ENCODE data around the gene LIN37. TPM values are rescaled to one million over a fixed set of nuclear protein-coding genes. Genes with fewer than 3 reads are reported as not detected.

The LIN37 gene
- total RNA-seq, 1 experiment from 2014 or later: 11.3 TPM

GRCh38 chr19:35739275-35740107 is 8.9 kb upstream of the LIN37 start:
- no peaks in the 10 kb centered on the region for H3K9me3 ChIP-seq (ENCODE audit: low read depth, low read length, poor library complexity, severe bottlenecking)
- no peak for TF ChIP-seq EZH2 (IDR thresholded peaks at IDR 0.05; ENCODE audit: borderline replicate concordance, low read depth, low read length, poor library complexity, severe bottlenecking)
- TF ChIP-seq, protein P1, sequence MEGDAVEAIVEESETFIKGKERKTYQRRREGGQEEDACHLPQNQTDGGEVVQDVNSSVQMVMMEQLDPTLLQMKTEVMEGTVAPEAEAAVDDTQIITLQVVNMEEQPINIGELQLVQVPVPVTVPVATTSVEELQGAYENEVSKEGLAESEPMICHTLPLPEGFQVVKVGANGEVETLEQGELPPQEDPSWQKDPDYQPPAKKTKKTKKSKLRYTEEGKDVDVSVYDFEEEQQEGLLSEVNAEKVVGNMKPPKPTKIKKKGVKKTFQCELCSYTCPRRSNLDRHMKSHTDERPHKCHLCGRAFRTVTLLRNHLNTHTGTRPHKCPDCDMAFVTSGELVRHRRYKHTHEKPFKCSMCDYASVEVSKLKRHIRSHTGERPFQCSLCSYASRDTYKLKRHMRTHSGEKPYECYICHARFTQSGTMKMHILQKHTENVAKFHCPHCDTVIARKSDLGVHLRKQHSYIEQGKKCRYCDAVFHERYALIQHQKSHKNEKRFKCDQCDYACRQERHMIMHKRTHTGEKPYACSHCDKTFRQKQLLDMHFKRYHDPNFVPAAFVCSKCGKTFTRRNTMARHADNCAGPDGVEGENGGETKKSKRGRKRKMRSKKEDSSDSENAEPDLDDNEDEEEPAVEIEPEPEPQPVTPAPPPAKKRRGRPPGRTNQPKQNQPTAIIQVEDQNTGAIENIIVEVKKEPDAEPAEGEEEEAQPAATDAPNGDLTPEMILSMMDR (conservative IDR thresholded peaks at IDR 0.05; ENCODE audit: low read depth, low read length): no peak
- peaks cover 2% of the 10 kb centered on the region for H3K4me1 ChIP-seq (ENCODE audit: insufficient read depth, low read length, poor library complexity, severe bottlenecking)
- peak overlapping the region; percentile 65 for H3K4me3 ChIP-seq (ENCODE audit: low read depth, low read length, poor library complexity, severe bottlenecking)
- DNase-seq (ENCODE audit: low spot score): no peak
- H3K36me3 ChIP-seq (ENCODE audit: insufficient read depth, low read length, poor library complexity, severe bottlenecking): peaks cover 31% of the 10 kb centered on the region
- ChIA-PET POLR2A (ENCODE audit: low non-redundant PET) (no interaction called here), CTCF (interaction anchor here (1.2 kb wide), 1 partner anchor 44 kb away, joined by 14 read pairs; no protein-coding TSS in a partner anchor)
- peak overlapping the region; percentile 75 for H3K27ac ChIP-seq (ENCODE audit: low read depth, low read length, poor library complexity, severe bottlenecking)
- H3K27me3 ChIP-seq (replicated peaks; ENCODE audit: insufficient read depth, low read depth, low read length, poor library complexity): no peaks in the 10 kb centered on the region
- intact Hi-C loops (cut with micrococcal nuclease; ENCODE audit: unreplicated experiment): loop anchor here (10.0 kb wide), 1 partner anchor 195 kb away; the partner anchor contains the start of gene LRFN3
- no TSS peak for BruUV-seq (replicated peaks)

GRCh38 chr19:35740108-35740422 is 8.3 kb upstream of the LIN37 start:
- BruUV-seq (replicated peaks): no TSS peak
- Histone ChIP-seq H3K27me3 (replicated peaks; ENCODE audit: insufficient read depth, low read depth, low read length, poor library complexity) (no peaks in the 10 kb centered on the region), H3K4me1 (ENCODE audit: insufficient read depth, low read length, poor library complexity, severe bottlenecking) (peaks cover 3% of the 10 kb centered on the region), H3K36me3 (ENCODE audit: insufficient read depth, low read length, poor library complexity, severe bottlenecking) (peaks cover 26% of the 10 kb centered on the region), H3K9me3 (ENCODE audit: low read depth, low read length, poor library complexity, severe bottlenecking) (no peaks in the 10 kb centered on the region), H3K4me3 (ENCODE audit: low read depth, low read length, poor library complexity, severe bottlenecking) (peak overlapping the region; percentile 65), H3K27ac (ENCODE audit: low read depth, low read length, poor library complexity, severe bottlenecking) (peak overlapping the region; percentile 75)
- TF ChIP-seq, protein P1 (conservative IDR thresholded peaks at IDR 0.05; ENCODE audit: low read depth, low read length): no peak
- TF ChIP-seq EZH2 (IDR thresholded peaks at IDR 0.05; ENCODE audit: borderline replicate concordance, low read depth, low read length, poor library complexity, severe bottlenecking): no peak
- CTCF ChIA-PET: interaction anchor here (1.2 kb wide), 1 partner anchor 45 kb away, joined by 14 read pairs; no protein-coding TSS in a partner anchor
- DNase-seq (ENCODE audit: low spot score): no peak
- intact Hi-C loops (cut with micrococcal nuclease; ENCODE audit: unreplicated experiment): loop anchor here (10.0 kb wide), 1 partner anchor 195 kb away; the partner anchor contains the start of gene LRFN3
- POLR2A ChIA-PET (ENCODE audit: low non-redundant PET): no interaction called here

DNA sequence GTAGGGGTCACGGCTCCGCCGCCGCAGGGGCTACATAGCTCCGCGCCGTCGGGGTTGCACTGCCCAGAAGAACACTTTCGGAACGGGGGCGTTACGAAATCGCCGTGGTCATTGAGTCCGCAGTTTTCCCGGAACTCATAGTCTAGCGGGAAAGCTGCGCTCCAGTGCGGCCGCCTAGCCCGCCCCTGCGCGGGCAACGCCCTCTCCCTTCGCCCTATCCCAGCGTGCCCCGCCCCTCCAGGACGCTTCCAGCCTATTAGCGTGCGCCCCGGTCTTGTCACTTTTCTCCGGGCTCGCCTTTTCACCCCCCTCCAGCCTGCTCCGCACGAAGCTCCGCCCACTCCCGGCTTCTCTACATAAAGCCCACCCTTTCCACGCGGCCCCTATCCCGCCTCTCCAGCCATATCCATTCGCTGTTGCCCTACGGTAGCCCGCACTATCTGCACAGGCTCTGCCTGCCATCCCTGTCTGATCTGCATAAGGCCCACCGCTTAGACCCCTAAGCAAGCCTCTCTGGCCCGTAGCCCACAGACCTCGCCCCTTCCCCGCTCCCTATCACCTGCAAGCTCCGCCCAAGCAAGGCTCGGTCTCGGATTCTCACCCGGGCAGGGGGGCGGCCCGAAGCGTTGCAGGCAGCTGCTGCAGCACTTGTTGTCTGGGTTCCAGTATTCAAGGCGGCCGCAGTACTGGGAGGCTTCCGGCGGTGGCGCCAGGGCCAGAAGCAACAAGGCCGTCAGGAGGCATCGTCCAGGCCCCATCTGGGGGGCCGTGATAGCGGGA is 7.8 kb upstream of the LIN37 start:
- ChIA-PET CTCF (interaction anchor here (1.2 kb wide), 1 partner anchor 45 kb away, joined by 14 read pairs; no protein-coding TSS in a partner anchor), POLR2A (ENCODE audit: low non-redundant PET) (interaction anchor here (0.5 to 0.6 kb wide), 2 partner anchors 63 to 97 kb away, joined by 4 to 9 read pairs; no protein-coding TSS in a partner anchor)
- BruUV-seq (replicated peaks): no TSS peak
- peaks cover 26% of the 10 kb centered on the region for H3K36me3 ChIP-seq (ENCODE audit: insufficient read depth, low read length, poor library complexity, severe bottlenecking)
- H3K4me1 ChIP-seq (ENCODE audit: insufficient read depth, low read length, poor library complexity, severe bottlenecking): peaks cover 3% of the 10 kb centered on the region
- peak overlapping the region; percentile 65 for H3K4me3 ChIP-seq (ENCODE audit: low read depth, low read length, poor library complexity, severe bottlenecking)
- no peaks in the 10 kb centered on the region for H3K27me3 ChIP-seq (replicated peaks; ENCODE audit: insufficient read depth, low read depth, low read length, poor library complexity)
- peak overlapping the region; percentile 77 for H3K27ac ChIP-seq (ENCODE audit: low read depth, low read length, poor library complexity, severe bottlenecking)
- TF ChIP-seq, protein P1 (conservative IDR thresholded peaks at IDR 0.05; ENCODE audit: low read depth, low read length): peak; percentile 38; the same call in 1 of the 2 replicates
- TF ChIP-seq EZH2 (IDR thresholded peaks at IDR 0.05; ENCODE audit: borderline replicate concordance, low read depth, low read length, poor library complexity, severe bottlenecking): no peak
- DNase-seq (ENCODE audit: low spot score): peak; percentile 99
- intact Hi-C loops (cut with micrococcal nuclease; ENCODE audit: unreplicated experiment): loop anchor here (10.0 kb wide), 1 partner anchor 194 kb away; the partner anchor contains the start of gene LRFN3
- no peaks in the 10 kb centered on the region for H3K9me3 ChIP-seq (ENCODE audit: low read depth, low read length, poor library complexity, severe bottlenecking)
